Measurements from ENCODE around the gene CREB5. TPM values are rescaled to one million over a fixed set of nuclear protein-coding genes. Genes with fewer than 3 reads are reported as not detected.

CREB5 gene
- total RNA-seq, 1 experiment from 2014 or later, result 0.49 TPM

DNA sequence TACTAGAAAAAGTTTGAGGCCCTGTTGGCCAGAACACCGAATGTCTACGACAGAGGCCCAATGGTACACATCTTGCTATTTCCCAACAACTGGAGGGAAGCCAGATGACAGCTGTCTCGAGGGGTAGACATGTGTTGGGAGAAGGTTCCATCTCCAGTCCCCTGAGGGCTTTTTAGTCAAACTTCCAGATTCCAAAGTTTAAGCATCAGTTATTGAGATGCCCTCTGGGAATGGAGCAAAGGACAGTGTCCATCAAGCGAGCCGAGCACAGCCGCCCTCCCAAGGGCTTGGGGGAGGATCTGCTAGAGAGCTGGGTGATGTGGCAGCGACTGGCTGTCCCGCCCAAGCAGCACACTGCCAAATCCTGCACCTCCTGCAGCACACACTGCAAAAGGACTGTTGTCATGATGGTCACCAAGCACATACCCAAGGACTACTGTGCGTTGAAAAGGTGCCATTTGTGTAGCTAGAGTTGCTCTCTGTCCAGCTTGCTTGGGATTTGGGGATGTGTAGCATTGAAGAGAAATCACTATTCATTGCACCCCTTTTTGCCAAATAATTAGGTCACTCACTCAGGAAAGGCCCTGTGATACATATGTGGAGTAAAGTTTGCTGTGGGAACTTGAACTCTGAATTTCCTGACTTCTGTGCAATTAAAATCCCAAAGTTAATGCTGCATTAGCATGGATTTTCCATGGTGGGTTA is 381.2 kb downstream of the CREB5 start:
- Histone ChIP-seq H3K9ac (ENCODE audit: low read length) (no peak overlapping the region), H3K9me2 (ENCODE audit: insufficient read depth) (no peaks in the 10 kb centered on the region), H3K4me3 (replicated peaks in 1 of 2; ENCODE audit: low read depth in 1 of 2, low read length in 2 of 2) (no peak overlapping the region), H3K36me3 (ENCODE audit: control insufficient read depth in 1 of 2, insufficient read depth in 2 of 2, low read length in 2 of 2) (no peaks in the 10 kb centered on the region), H3K9me3 (ENCODE audit: control insufficient read depth in 1 of 2, insufficient read depth in 1 of 2, low read depth in 1 of 2, low read length in 2 of 2) (no peaks in the 10 kb centered on the region), H2AFZ (ENCODE audit: low read depth, low read length, poor library complexity, severe bottlenecking) (no peak overlapping the region), H3K27me3 (ENCODE audit: insufficient read depth, low read length) (peaks cover 18% of the 10 kb centered on the region), H4K20me1 (ENCODE audit: insufficient read depth) (no peaks in the 10 kb centered on the region), H3K79me2 (ENCODE audit: insufficient read depth, low read length) (no peaks in the 10 kb centered on the region), H3K4me1 (ENCODE audit: control insufficient read depth in 1 of 2, insufficient read depth in 2 of 2, low read length in 2 of 2) (no peaks in the 10 kb centered on the region), H3K4me2 (ENCODE audit: low read length) (no peak overlapping the region), H3K27ac (ENCODE audit: low read depth, low read length) (no peak overlapping the region)
- no peak for ATAC-seq
- BruUV-seq (replicated peaks), result no TSS peak
- intact Hi-C loops (cut with micrococcal nuclease), result no loop called here
- ChIA-PET POLR2A (no interaction called here), RAD21 (ENCODE audit: low non-redundant PET in 1 of 2, low total read pairs in 2 of 2, uncharacterized antibody in 2 of 2, unreplicated experiment in 2 of 2) (no interaction called here), CTCF (no interaction called here)
- DNase-seq (ENCODE audit: low read depth, low spot score), result no peak
- TF ChIP-seq FOSL1 (IDR thresholded peaks at IDR 0.05; ENCODE audit: low read depth) (no peak), ELF1 (IDR thresholded peaks at IDR 0.05; ENCODE audit: borderline replicate concordance, low read depth) (no peak), EZH2phosphoT487 (IDR thresholded peaks at IDR 0.05; ENCODE audit: borderline replicate concordance) (no peak), JUND (IDR thresholded peaks at IDR 0.05) (no peak), SP1 (IDR thresholded peaks at IDR 0.05; ENCODE audit: low read depth) (no peak), EZH2 (IDR thresholded peaks at IDR 0.05) (no peak), RAD21 (IDR thresholded peaks at IDR 0.05; ENCODE audit: low read depth) (no peak)
- TF ChIP-seq, protein P1, sequence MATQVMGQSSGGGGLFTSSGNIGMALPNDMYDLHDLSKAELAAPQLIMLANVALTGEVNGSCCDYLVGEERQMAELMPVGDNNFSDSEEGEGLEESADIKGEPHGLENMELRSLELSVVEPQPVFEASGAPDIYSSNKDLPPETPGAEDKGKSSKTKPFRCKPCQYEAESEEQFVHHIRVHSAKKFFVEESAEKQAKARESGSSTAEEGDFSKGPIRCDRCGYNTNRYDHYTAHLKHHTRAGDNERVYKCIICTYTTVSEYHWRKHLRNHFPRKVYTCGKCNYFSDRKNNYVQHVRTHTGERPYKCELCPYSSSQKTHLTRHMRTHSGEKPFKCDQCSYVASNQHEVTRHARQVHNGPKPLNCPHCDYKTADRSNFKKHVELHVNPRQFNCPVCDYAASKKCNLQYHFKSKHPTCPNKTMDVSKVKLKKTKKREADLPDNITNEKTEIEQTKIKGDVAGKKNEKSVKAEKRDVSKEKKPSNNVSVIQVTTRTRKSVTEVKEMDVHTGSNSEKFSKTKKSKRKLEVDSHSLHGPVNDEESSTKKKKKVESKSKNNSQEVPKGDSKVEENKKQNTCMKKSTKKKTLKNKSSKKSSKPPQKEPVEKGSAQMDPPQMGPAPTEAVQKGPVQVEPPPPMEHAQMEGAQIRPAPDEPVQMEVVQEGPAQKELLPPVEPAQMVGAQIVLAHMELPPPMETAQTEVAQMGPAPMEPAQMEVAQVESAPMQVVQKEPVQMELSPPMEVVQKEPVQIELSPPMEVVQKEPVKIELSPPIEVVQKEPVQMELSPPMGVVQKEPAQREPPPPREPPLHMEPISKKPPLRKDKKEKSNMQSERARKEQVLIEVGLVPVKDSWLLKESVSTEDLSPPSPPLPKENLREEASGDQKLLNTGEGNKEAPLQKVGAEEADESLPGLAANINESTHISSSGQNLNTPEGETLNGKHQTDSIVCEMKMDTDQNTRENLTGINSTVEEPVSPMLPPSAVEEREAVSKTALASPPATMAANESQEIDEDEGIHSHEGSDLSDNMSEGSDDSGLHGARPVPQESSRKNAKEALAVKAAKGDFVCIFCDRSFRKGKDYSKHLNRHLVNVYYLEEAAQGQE (IDR thresholded peaks at IDR 0.05; ENCODE audit: low read depth), result no peak
